Fibroblast of lung (primary cell): ENCODE results near the gene MIA2. TPM values are rescaled to one million over a fixed set of nuclear protein-coding genes. Genes with fewer than 3 reads are reported as not detected.
"Not testable (repeated sequence)": the region's sequence is repeated elsewhere in the genome, so short reads cannot be mapped to it uniquely, and the experiment has no call there.

ENCODE experiments used
- DNase-seq, 2 donors: peaks; one replicate each; pipeline versions ENCODE4 v3.0.0 to v3.0.0-alpha.2; 2010; ENCODE audit warnings: low read depth in 2 of 2
- H2AFZ ChIP-seq: 2 replicates; pipeline ENCODE4 v1.5.1; 2012; ENCODE audit warnings: low read length, control low read depth, inconsistent platforms
- H3K27ac ChIP-seq: 2 replicates; pipeline ENCODE4 v1.5.1; 2011; ENCODE audit warnings: low read length, control low read depth; ENCODE audit not compliant: insufficient read depth
- H3K27me3 ChIP-seq: 2 replicates; pipeline ENCODE4 v1.5.1; 2011; ENCODE audit warnings: mild to moderate bottlenecking, low read length; ENCODE audit not compliant: control insufficient read depth, insufficient read depth
- H3K36me3 ChIP-seq: 2 replicates; pipeline ENCODE4 v1.5.1; 2011; ENCODE audit warnings: low read length; ENCODE audit not compliant: control insufficient read depth, insufficient read depth
- H3K4me1 ChIP-seq: 2 replicates; pipeline ENCODE4 v1.5.1; 2011; ENCODE audit warnings: low read length; ENCODE audit not compliant: control insufficient read depth, insufficient read depth; ENCODE audit errors: extremely low read depth
- H3K4me2 ChIP-seq: 2 replicates; pipeline ENCODE4 v1.5.1; 2011; ENCODE audit warnings: low read length, control low read depth; ENCODE audit not compliant: insufficient read depth; ENCODE audit errors: extremely low read depth
- H3K4me3 ChIP-seq, 4 experiments: fragments of 200-600 bp in 1 of 4; sonication (generic) in 1 of 4; replicated peaks in 1 of 4; 2 replicates each; pipeline ENCODE4 v1.5.1; 2011 to 2016; ENCODE audit warnings: low read length in 4 of 4, low read depth in 3 of 4, mild to moderate bottlenecking in 3 of 4, control low read depth in 2 of 4, inconsistent platforms in 1 of 4, mixed read lengths in 1 of 4; ENCODE audit not compliant: insufficient read depth in 1 of 4; ENCODE audit errors: control extremely low read depth in 1 of 4
- H3K79me2 ChIP-seq: 2 replicates; pipeline ENCODE4 v1.5.1; 2012; ENCODE audit warnings: mild to moderate bottlenecking, low read length, inconsistent platforms; ENCODE audit not compliant: control insufficient read depth, insufficient read depth
- H3K9ac ChIP-seq: 2 replicates; pipeline ENCODE4 v1.5.1; 2011; ENCODE audit warnings: mild to moderate bottlenecking, low read length, control low read depth; ENCODE audit not compliant: insufficient read depth
- H3K9me3 ChIP-seq: 2 replicates; pipeline ENCODE4 v1.5.1; 2012; ENCODE audit warnings: low read depth, low read length; ENCODE audit not compliant: control insufficient read depth, insufficient read depth
- H4K20me1 ChIP-seq: 2 replicates; pipeline ENCODE4 v1.5.1; 2011; ENCODE audit warnings: low read length; ENCODE audit not compliant: control insufficient read depth, insufficient read depth; ENCODE audit errors: extremely low read depth
- CTCF ChIP-seq, 2 donors: IDR thresholded peaks in 1 of 2; conservative IDR thresholded peaks in 1 of 2; 1 replicate in 1 of 2; 2 replicates in 1 of 2; pipeline ENCODE4 v1.5.1; 2011 to 2012; ENCODE audit warnings: low read length in 2 of 2, control low read depth in 1 of 2, inconsistent platforms in 1 of 2, low read depth in 1 of 2, mild to moderate bottlenecking in 1 of 2
- EZH2 ChIP-seq: IDR thresholded peaks from 2 replicates; pipeline ENCODE4 v1.5.1; 2012; ENCODE audit warnings: low read length, control low read depth, mild to moderate bottlenecking; ENCODE audit errors: missing control alignments
- polyA plus RNA-seq, 2 donors: library from polyadenylated mRNA; depleted of rRNA in 1 of 2; stranded (reverse) in 1 of 2; unstranded in 1 of 2; fragments of >200 nt; gene quantifications; 2 replicates each; pipeline ENCODE4 v1.2.1, GENCODE V29; 2011 to 2012; ENCODE audit warnings: missing spikeins in 1 of 2
- total RNA-seq: library from RNA; depleted of rRNA; stranded (reverse); fragments of >200 nt; gene quantifications from 2 replicates; pipeline ENCODE4 v1.2.1, GENCODE V29; 2014

MIA2 gene
- total and polyA plus RNA-seq, 2 donors (not counting 1 experiment from before 2014, with no cell fraction given) = 9.7 to 15.0 TPM

GRCh38 chr14:39279515-39279914 is 45.8 kb downstream of the MIA2 start:
- Histone ChIP-seq H3K9me3 (no peaks in the 10 kb centered on the region), H3K9ac (no peak overlapping the region), H3K27me3 (no peaks in the 10 kb centered on the region), H3K36me3 (no peaks in the 10 kb centered on the region), H3K4me3 (no peak overlapping the region), H4K20me1 (no peaks in the 10 kb centered on the region), H3K27ac (no peak overlapping the region), H2AFZ (no peak overlapping the region), H3K4me1 (no peaks in the 10 kb centered on the region), H3K79me2 (no peaks in the 10 kb centered on the region), H3K4me2 (no peak overlapping the region)
- DNase-seq = no peak
- TF ChIP-seq EZH2 (no peak), CTCF (conservative IDR thresholded peaks at IDR 0.05 in 1 of 2, IDR thresholded peaks at IDR 0.05 in 1 of 2; ENCODE audit: low read depth in 1 of 2, low read length in 2 of 2) (no peak)

GRCh38 chr14:39280678-39281077 is 47.0 kb downstream of the MIA2 start:
- not testable (repeated sequence) for H4K20me1 ChIP-seq, H3K4me2 ChIP-seq, H3K9me3 ChIP-seq, H3K36me3 ChIP-seq, DNase-seq, H3K4me1 ChIP-seq, H3K27ac ChIP-seq, H3K27me3 ChIP-seq, H3K9ac ChIP-seq, H3K79me2 ChIP-seq, H3K4me3 ChIP-seq, H2AFZ ChIP-seq

GRCh38 chr14:39289523-39289922 is 55.8 kb downstream of the MIA2 start:
- no peaks in the 10 kb centered on the region for H4K20me1 ChIP-seq
- DNase-seq = no peak
- H2AFZ ChIP-seq = no peak overlapping the region
- no peak overlapping the region for H3K9ac ChIP-seq
- no peak overlapping the region for H3K4me3 ChIP-seq
- no peaks in the 10 kb centered on the region for H3K36me3 ChIP-seq
- H3K4me1 ChIP-seq = no peaks in the 10 kb centered on the region
- no peak overlapping the region for H3K27ac ChIP-seq
- no peaks in the 10 kb centered on the region for H3K27me3 ChIP-seq
- no peaks in the 10 kb centered on the region for H3K79me2 ChIP-seq
- no peaks in the 10 kb centered on the region for H3K9me3 ChIP-seq
- H3K4me2 ChIP-seq = no peak overlapping the region
- TF ChIP-seq EZH2 (no peak), CTCF (conservative IDR thresholded peaks at IDR 0.05 in 1 of 2, IDR thresholded peaks at IDR 0.05 in 1 of 2; ENCODE audit: low read depth in 1 of 2, low read length in 2 of 2) (no peak)
